ENCODE results near the gene FAR2.

- TF ChIP-seq CTCF (IDR thresholded peaks at IDR 0.05; ENCODE audit: insufficient read depth, low read length, poor library complexity, severe bottlenecking) (no peak), EZH2phosphoT487 (conservative IDR thresholded peaks at IDR 0.05; ENCODE audit: low read length) (no peak)
These were observed 225.8 kb downstream of the FAR2 start for GRCh38 chr12:29374913-29375312.

All from SU-DHL-6 (cell line).